ENCODE results near the gene GPC4.

GRCh38 chrX:133297284-133297683 lies 118.0 kb downstream of the GPC4 start:
- TF ChIP-seq, protein P1, sequence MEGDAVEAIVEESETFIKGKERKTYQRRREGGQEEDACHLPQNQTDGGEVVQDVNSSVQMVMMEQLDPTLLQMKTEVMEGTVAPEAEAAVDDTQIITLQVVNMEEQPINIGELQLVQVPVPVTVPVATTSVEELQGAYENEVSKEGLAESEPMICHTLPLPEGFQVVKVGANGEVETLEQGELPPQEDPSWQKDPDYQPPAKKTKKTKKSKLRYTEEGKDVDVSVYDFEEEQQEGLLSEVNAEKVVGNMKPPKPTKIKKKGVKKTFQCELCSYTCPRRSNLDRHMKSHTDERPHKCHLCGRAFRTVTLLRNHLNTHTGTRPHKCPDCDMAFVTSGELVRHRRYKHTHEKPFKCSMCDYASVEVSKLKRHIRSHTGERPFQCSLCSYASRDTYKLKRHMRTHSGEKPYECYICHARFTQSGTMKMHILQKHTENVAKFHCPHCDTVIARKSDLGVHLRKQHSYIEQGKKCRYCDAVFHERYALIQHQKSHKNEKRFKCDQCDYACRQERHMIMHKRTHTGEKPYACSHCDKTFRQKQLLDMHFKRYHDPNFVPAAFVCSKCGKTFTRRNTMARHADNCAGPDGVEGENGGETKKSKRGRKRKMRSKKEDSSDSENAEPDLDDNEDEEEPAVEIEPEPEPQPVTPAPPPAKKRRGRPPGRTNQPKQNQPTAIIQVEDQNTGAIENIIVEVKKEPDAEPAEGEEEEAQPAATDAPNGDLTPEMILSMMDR (conservative IDR thresholded peaks at IDR 0.05; ENCODE audit: low read depth in 2 of 2) = no peak
- no peak for TF ChIP-seq EZH2phosphoT487 (IDR thresholded peaks at IDR 0.05; ENCODE audit: unreplicated experiment)

Data from GM23338 (cell line).